Measurements from ENCODE around the gene OPCML.

The OPCML gene

DNA sequence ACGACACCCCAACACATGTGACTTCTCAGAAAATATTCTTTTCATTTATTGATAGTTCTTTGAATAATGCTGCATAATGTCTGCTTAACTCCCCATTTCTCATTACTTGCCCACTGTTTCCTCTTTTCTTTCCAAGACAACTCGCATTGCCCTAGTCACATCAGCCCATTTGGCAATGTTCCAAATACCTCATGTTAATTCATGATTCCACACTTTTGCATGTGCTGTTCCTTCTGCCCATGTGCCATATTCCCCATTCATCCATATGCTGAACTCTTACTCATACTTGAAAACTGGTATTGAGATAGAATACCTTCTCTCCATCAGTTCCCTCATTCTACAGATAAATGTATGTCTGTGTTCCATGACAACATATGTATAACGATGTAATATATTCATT is 993.7 kb downstream of the OPCML start:
- H3K4me2 ChIP-seq (ENCODE audit: low read depth, low read length): no peak overlapping the region
- no peak for TF ChIP-seq EZH2 (optimal IDR thresholded peaks at IDR 0.05; ENCODE audit: low read depth, low read length)
- TF ChIP-seq CTCF (IDR thresholded peaks at IDR 0.05; ENCODE audit: low read length): no peak
- TF ChIP-seq EZH2phosphoT487 (IDR thresholded peaks at IDR 0.05; ENCODE audit: low read length): no peak

DNA sequence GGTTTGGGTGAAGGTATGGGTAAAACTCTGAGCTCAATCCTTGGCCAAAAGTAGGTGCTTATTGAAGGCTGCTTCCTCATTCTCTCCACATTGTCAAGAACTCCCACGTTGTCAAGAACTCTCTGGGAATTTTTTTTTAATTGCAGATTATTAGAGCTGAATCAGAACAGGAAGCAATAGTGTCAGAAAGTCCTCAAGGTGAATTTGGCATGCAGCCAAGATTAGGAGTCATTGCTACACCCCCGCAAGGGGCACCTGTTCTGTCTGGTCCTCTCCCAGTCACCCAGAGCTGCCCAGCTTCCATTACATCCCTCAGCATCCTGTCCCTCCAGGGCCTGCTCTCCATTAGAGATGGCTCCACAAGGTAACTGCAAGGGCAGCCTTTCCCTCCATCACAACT is 996.5 kb downstream of the OPCML start:
- Histone ChIP-seq H2AFZ (ENCODE audit: low read length) (no peak overlapping the region), H3K4me1 (ENCODE audit: low read length) (no peaks in the 10 kb centered on the region), H3K27me3 (replicated peaks; ENCODE audit: insufficient read depth, low read length) (no peaks in the 10 kb centered on the region), H3K9ac (ENCODE audit: low read length) (no peak overlapping the region), H3K4me3 (ENCODE audit: low read length) (no peak overlapping the region), H3K9me2 (replicated peaks; ENCODE audit: insufficient read depth, low read length) (no peaks in the 10 kb centered on the region), H3K36me3 (replicated peaks; ENCODE audit: insufficient read depth, low read length) (no peaks in the 10 kb centered on the region), H3K27ac (ENCODE audit: low read length) (no peak overlapping the region), H3K9me3 (replicated peaks; ENCODE audit: insufficient read depth, low read length) (no peaks in the 10 kb centered on the region), H3K4me2 (ENCODE audit: low read depth, low read length) (no peak overlapping the region), H3F3A (ENCODE audit: insufficient read depth, low read length) (no peaks in the 10 kb centered on the region), H4K20me1 (ENCODE audit: insufficient read depth, low read length) (no peaks in the 10 kb centered on the region), H3K79me2 (ENCODE audit: low read length) (no peaks in the 10 kb centered on the region)
- DNase-seq: no peak
- TF ChIP-seq CTCF (IDR thresholded peaks at IDR 0.05; ENCODE audit: low read length) (no peak), EZH2 (optimal IDR thresholded peaks at IDR 0.05; ENCODE audit: low read depth, low read length) (no peak), EZH2phosphoT487 (IDR thresholded peaks at IDR 0.05; ENCODE audit: low read length) (no peak)

More for the DNA sequence above, 993.7 kb downstream of the OPCML start:
- Histone ChIP-seq H3K36me3 (replicated peaks; ENCODE audit: insufficient read depth, low read length) (no peaks in the 10 kb centered on the region), H3K9ac (ENCODE audit: low read length) (no peak overlapping the region), H3K27me3 (replicated peaks; ENCODE audit: insufficient read depth, low read length) (no peaks in the 10 kb centered on the region), H3K27ac (ENCODE audit: low read length) (no peak overlapping the region), H3K9me3 (replicated peaks; ENCODE audit: insufficient read depth, low read length) (no peaks in the 10 kb centered on the region), H4K20me1 (ENCODE audit: insufficient read depth, low read length) (no peaks in the 10 kb centered on the region), H3K9me2 (replicated peaks; ENCODE audit: insufficient read depth, low read length) (no peaks in the 10 kb centered on the region), H3F3A (ENCODE audit: insufficient read depth, low read length) (no peaks in the 10 kb centered on the region), H2AFZ (ENCODE audit: low read length) (no peak overlapping the region), H3K4me3 (ENCODE audit: low read length) (no peak overlapping the region), H3K79me2 (ENCODE audit: low read length) (no peaks in the 10 kb centered on the region), H3K4me1 (ENCODE audit: low read length) (no peaks in the 10 kb centered on the region)
- no peak for DNase-seq

DNA sequence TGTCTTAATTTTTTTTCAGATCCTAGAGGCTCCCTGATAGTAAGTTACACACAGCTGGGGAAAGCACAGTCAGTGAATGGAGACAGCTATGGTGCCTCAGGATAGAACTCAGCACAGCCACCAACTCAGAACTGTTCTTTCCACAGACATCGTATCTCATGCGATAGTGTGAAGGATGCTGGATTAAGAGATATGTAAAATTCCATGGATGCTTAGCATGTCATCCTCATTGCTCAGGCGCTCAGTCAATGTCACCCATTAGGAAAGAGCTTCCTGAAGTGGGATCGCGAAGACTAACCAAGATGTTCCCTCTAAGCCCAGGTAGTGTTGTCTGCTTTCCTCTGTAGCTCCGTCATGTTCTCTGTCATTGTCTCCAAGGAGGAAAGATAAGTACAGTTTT is 1000.4 kb downstream of the OPCML start:
- H3K79me2 ChIP-seq (ENCODE audit: low read length): no peaks in the 10 kb centered on the region
- no peak overlapping the region for H2AFZ ChIP-seq (ENCODE audit: low read length)
- TF ChIP-seq EZH2phosphoT487 (IDR thresholded peaks at IDR 0.05; ENCODE audit: low read length): no peak
- TF ChIP-seq EZH2 (optimal IDR thresholded peaks at IDR 0.05; ENCODE audit: low read depth, low read length): no peak
- no peak for TF ChIP-seq CTCF (IDR thresholded peaks at IDR 0.05; ENCODE audit: low read length)
- no peak for DNase-seq
- H3K27me3 ChIP-seq (replicated peaks; ENCODE audit: insufficient read depth, low read length): no peaks in the 10 kb centered on the region
- no peak overlapping the region for H3K4me2 ChIP-seq (ENCODE audit: low read depth, low read length)
- H3K36me3 ChIP-seq (replicated peaks; ENCODE audit: insufficient read depth, low read length): no peaks in the 10 kb centered on the region
- no peaks in the 10 kb centered on the region for H3K9me3 ChIP-seq (replicated peaks; ENCODE audit: insufficient read depth, low read length)
- no peak overlapping the region for H3K4me3 ChIP-seq (ENCODE audit: low read length)
- no peaks in the 10 kb centered on the region for H3K9me2 ChIP-seq (replicated peaks; ENCODE audit: insufficient read depth, low read length)
- H4K20me1 ChIP-seq (ENCODE audit: insufficient read depth, low read length): no peaks in the 10 kb centered on the region
- H3K4me1 ChIP-seq (ENCODE audit: low read length): no peaks in the 10 kb centered on the region
- H3K9ac ChIP-seq (ENCODE audit: low read length): no peak overlapping the region
- H3K27ac ChIP-seq (ENCODE audit: low read length): no peak overlapping the region
- no peaks in the 10 kb centered on the region for H3F3A ChIP-seq (ENCODE audit: insufficient read depth, low read length)
